ENCODE data around the gene ADAMTS17.

Gene ADAMTS17

GRCh38 chr15:100049936-100050876 is 291.6 kb downstream of the ADAMTS17 start:
- DNase-seq (ENCODE audit: low spot score), result no peak

- DNase-seq (ENCODE audit: low spot score), result no peak
Measured at GRCh38 chr15:100049483-100049882, 292.3 kb downstream of the ADAMTS17 start.

- DNase-seq (ENCODE audit: low spot score), result no peak
Measured at GRCh38 chr15:100048736-100049135, 293.0 kb downstream of the ADAMTS17 start.

GRCh38 chr15:100043692-100044091 is 298.1 kb downstream of the ADAMTS17 start:
- no peak for DNase-seq (ENCODE audit: low spot score)

- DNase-seq (ENCODE audit: low spot score), result peak; percentile 60
Measured at GRCh38 chr15:100043068-100043641, 298.6 kb downstream of the ADAMTS17 start.

- no peak for DNase-seq (ENCODE audit: low spot score)
Measured at GRCh38 chr15:100042558-100042957, 299.2 kb downstream of the ADAMTS17 start.

- no peak for DNase-seq (ENCODE audit: low spot score)
Measured at GRCh38 chr15:100041127-100041828, 300.5 kb downstream of the ADAMTS17 start.

- no peak for DNase-seq (ENCODE audit: low spot score)
Measured at GRCh38 chr15:100039994-100040393, 301.8 kb downstream of the ADAMTS17 start.

GRCh38 chr15:100038736-100039135 is 303.0 kb downstream of the ADAMTS17 start:
- DNase-seq (ENCODE audit: low spot score), result no peak

GRCh38 chr15:100037901-100038300 is 303.9 kb downstream of the ADAMTS17 start:
- DNase-seq (ENCODE audit: low spot score), result no peak

GRCh38 chr15:100036015-100036414 is 305.8 kb downstream of the ADAMTS17 start:
- DNase-seq (ENCODE audit: low spot score), result no peak

- DNase-seq (ENCODE audit: low spot score), result no peak
Measured at GRCh38 chr15:100034191-100034590, 307.6 kb downstream of the ADAMTS17 start.

GRCh38 chr15:100033140-100033857 is 308.5 kb downstream of the ADAMTS17 start:
- DNase-seq (ENCODE audit: low spot score), result no peak

- DNase-seq (ENCODE audit: low spot score), result no peak
Measured at GRCh38 chr15:100032358-100033085, 309.3 kb downstream of the ADAMTS17 start.

- no peak for DNase-seq (ENCODE audit: low spot score)
Measured at GRCh38 chr15:100031665-100032357, 310.0 kb downstream of the ADAMTS17 start.

GRCh38 chr15:100030586-100031229 is 311.1 kb downstream of the ADAMTS17 start:
- peak; percentile 21 for DNase-seq (ENCODE audit: low spot score)

GRCh38 chr15:100029868-100030479 is 311.8 kb downstream of the ADAMTS17 start:
- DNase-seq (ENCODE audit: low spot score), result no peak

- no peak for DNase-seq (ENCODE audit: low spot score)
Measured at GRCh38 chr15:100029045-100029444, 312.7 kb downstream of the ADAMTS17 start.

- DNase-seq (ENCODE audit: low spot score), result no peak
Measured at GRCh38 chr15:100026041-100026440, 315.7 kb downstream of the ADAMTS17 start.

GRCh38 chr15:100022806-100023205 is 319.0 kb downstream of the ADAMTS17 start:
- DNase-seq (ENCODE audit: low spot score), result no peak

Measured in AG08395 (cell line).